ENCODE measurements around the gene THAP11. TPM values are rescaled to one million over a fixed set of nuclear protein-coding genes. Genes with fewer than 3 reads are reported as not detected.

Gene THAP11
- total RNA-seq, 1 donor from 2014 or later = 48.7 TPM

GRCh38 chr16:67878232-67878631, 36.1 kb downstream of the THAP11 start:
- no peak overlapping the region for H3K27ac Mint-ChIP-seq
- H3K9me3 Mint-ChIP-seq = no peaks in the 10 kb centered on the region
- H3K36me3 Mint-ChIP-seq (ENCODE audit: low read depth) = peaks cover 60% of the 10 kb centered on the region

GRCh38 chr16:67878846-67879245, 36.7 kb downstream of the THAP11 start:
- DNase-seq = no peak
- Mint-ChIP-seq H3K4me1 (peaks cover 19% of the 10 kb centered on the region), H3K27me3 (no peaks in the 10 kb centered on the region), H3K36me3 (ENCODE audit: low read depth) (peaks cover 66% of the 10 kb centered on the region), H3K9me3 (no peaks in the 10 kb centered on the region), H3K27ac (no peak overlapping the region), H3K4me3 (no peak overlapping the region)
- intact Hi-C loops (cut with micrococcal nuclease) = no loop called here

More at GRCh38 chr16:67878232-67878631, 36.1 kb downstream of the THAP11 start:
- H3K4me1 Mint-ChIP-seq = peaks cover 20% of the 10 kb centered on the region
- DNase-seq = no peak
- intact Hi-C loops (cut with micrococcal nuclease) = no loop called here
- no peaks in the 10 kb centered on the region for H3K27me3 Mint-ChIP-seq
- H3K4me3 Mint-ChIP-seq = no peak overlapping the region

- H3K27me3 Mint-ChIP-seq = no peaks in the 10 kb centered on the region
- DNase-seq = no peak
- intact Hi-C loops (cut with micrococcal nuclease) = no loop called here
- no peaks in the 10 kb centered on the region for H3K9me3 Mint-ChIP-seq
- H3K4me3 Mint-ChIP-seq = no peak overlapping the region
- H3K27ac Mint-ChIP-seq = no peak overlapping the region
- H3K36me3 Mint-ChIP-seq (ENCODE audit: low read depth) = peaks cover 69% of the 10 kb centered on the region
- peaks cover 13% of the 10 kb centered on the region for H3K4me1 Mint-ChIP-seq
Measured at GRCh38 chr16:67879462-67879861, 37.3 kb downstream of the THAP11 start.

- peaks cover 70% of the 10 kb centered on the region for H3K36me3 Mint-ChIP-seq (ENCODE audit: low read depth)
- H3K27me3 Mint-ChIP-seq = no peaks in the 10 kb centered on the region
- no peak overlapping the region for H3K27ac Mint-ChIP-seq
- intact Hi-C loops (cut with micrococcal nuclease) = no loop called here
- H3K4me3 Mint-ChIP-seq = no peak overlapping the region
- no peak for DNase-seq
- H3K9me3 Mint-ChIP-seq = no peaks in the 10 kb centered on the region
- H3K4me1 Mint-ChIP-seq = peaks cover 9% of the 10 kb centered on the region
Measured at GRCh38 chr16:67879936-67880335, 37.8 kb downstream of the THAP11 start.

GRCh38 chr16:67880584-67880983, 38.5 kb downstream of the THAP11 start:
- H3K4me1 Mint-ChIP-seq = peaks cover 3% of the 10 kb centered on the region
- H3K9me3 Mint-ChIP-seq = no peaks in the 10 kb centered on the region
- DNase-seq = no peak
- H3K4me3 Mint-ChIP-seq = no peak overlapping the region
- H3K27ac Mint-ChIP-seq = no peak overlapping the region
- H3K27me3 Mint-ChIP-seq = no peaks in the 10 kb centered on the region
- H3K36me3 Mint-ChIP-seq (ENCODE audit: low read depth) = peaks cover 64% of the 10 kb centered on the region
- intact Hi-C loops (cut with micrococcal nuclease) = no loop called here

GRCh38 chr16:67881621-67882161, 39.6 kb downstream of the THAP11 start:
- Mint-ChIP-seq H3K9me3 (no peaks in the 10 kb centered on the region), H3K27ac (no peak overlapping the region), H3K4me3 (no peak overlapping the region), H3K4me1 (no peaks in the 10 kb centered on the region), H3K36me3 (ENCODE audit: low read depth) (peaks cover 59% of the 10 kb centered on the region), H3K27me3 (no peaks in the 10 kb centered on the region)
- no peak for DNase-seq
- intact Hi-C loops (cut with micrococcal nuclease) = no loop called here

- H3K4me3 Mint-ChIP-seq = no peak overlapping the region
- no peaks in the 10 kb centered on the region for H3K9me3 Mint-ChIP-seq
- intact Hi-C loops (cut with micrococcal nuclease) = loop anchor here (1.0 kb wide), 1 partner anchor 46 kb away; no protein-coding TSS in a partner anchor
- H3K4me1 Mint-ChIP-seq = no peaks in the 10 kb centered on the region
- H3K36me3 Mint-ChIP-seq (ENCODE audit: low read depth) = peaks cover 53% of the 10 kb centered on the region
- no peak overlapping the region for H3K27ac Mint-ChIP-seq
- no peak for DNase-seq
- no peaks in the 10 kb centered on the region for H3K27me3 Mint-ChIP-seq
Measured at GRCh38 chr16:67882374-67883145, 40.4 kb downstream of the THAP11 start.

GRCh38 chr16:67883146-67883871, 41.2 kb downstream of the THAP11 start:
- H3K27me3 Mint-ChIP-seq = no peaks in the 10 kb centered on the region
- H3K9me3 Mint-ChIP-seq = no peaks in the 10 kb centered on the region
- no peak for DNase-seq
- intact Hi-C loops (cut with micrococcal nuclease) = loop anchor here (1.0 kb wide), 1 partner anchor 45 kb away; no protein-coding TSS in a partner anchor
- H3K4me3 Mint-ChIP-seq = no peak overlapping the region
- H3K4me1 Mint-ChIP-seq = no peaks in the 10 kb centered on the region
- H3K36me3 Mint-ChIP-seq (ENCODE audit: low read depth) = peaks cover 48% of the 10 kb centered on the region
- H3K27ac Mint-ChIP-seq = peak overlapping the region; percentile 10

- Mint-ChIP-seq H3K27me3 (no peaks in the 10 kb centered on the region), H3K9me3 (no peaks in the 10 kb centered on the region), H3K27ac (no peak overlapping the region), H3K4me3 (no peak overlapping the region), H3K4me1 (no peaks in the 10 kb centered on the region), H3K36me3 (ENCODE audit: low read depth) (peaks cover 43% of the 10 kb centered on the region)
- DNase-seq = peak; percentile 92
- intact Hi-C loops (cut with micrococcal nuclease) = loop anchor here (1.0 kb wide), 1 partner anchor 44 kb away; no protein-coding TSS in a partner anchor
Measured at GRCh38 chr16:67883872-67884261, 41.7 kb downstream of the THAP11 start.

- intact Hi-C loops (cut with micrococcal nuclease) = no loop called here
- Mint-ChIP-seq H3K36me3 (ENCODE audit: low read depth) (peaks cover 34% of the 10 kb centered on the region), H3K4me3 (no peak within 1 kb of the TSS), H3K27ac (no peak within 1 kb of the TSS), H3K27me3 (no peaks in the 10 kb centered on the region), H3K4me1 (no peaks in the 10 kb centered on the region), H3K9me3 (no peaks in the 10 kb centered on the region)
- no peak for DNase-seq
Measured at GRCh38 chr16:67884684-67885083, 42.6 kb downstream of the THAP11 start, which contains the start of gene NRN1L. Gene NRN1L (plus strand): TSS chr16:67884885. CDS start chr16:67884904, 19 bp downstream.

GRCh38 chr16:67885545-67885944, 43.4 kb downstream of the THAP11 start:
- intact Hi-C loops (cut with micrococcal nuclease) = no loop called here
- no peaks in the 10 kb centered on the region for H3K9me3 Mint-ChIP-seq
- no peak overlapping the region for H3K4me3 Mint-ChIP-seq
- H3K4me1 Mint-ChIP-seq = no peaks in the 10 kb centered on the region
- DNase-seq = no peak
- no peak overlapping the region for H3K27ac Mint-ChIP-seq
- H3K27me3 Mint-ChIP-seq = no peaks in the 10 kb centered on the region
- H3K36me3 Mint-ChIP-seq (ENCODE audit: low read depth) = peaks cover 29% of the 10 kb centered on the region

- intact Hi-C loops (cut with micrococcal nuclease) = no loop called here
- H3K4me1 Mint-ChIP-seq = no peaks in the 10 kb centered on the region
- H3K27me3 Mint-ChIP-seq = no peaks in the 10 kb centered on the region
Measured at GRCh38 chr16:67885976-67886375, 43.9 kb downstream of the THAP11 start.

GRCh38 chr16:67886387-67886786, 44.3 kb downstream of the THAP11 start:
- intact Hi-C loops (cut with micrococcal nuclease) = no loop called here
- no peak overlapping the region for H3K4me3 Mint-ChIP-seq
- no peaks in the 10 kb centered on the region for H3K9me3 Mint-ChIP-seq
- no peaks in the 10 kb centered on the region for H3K4me1 Mint-ChIP-seq
- DNase-seq = no peak
- H3K27ac Mint-ChIP-seq = peak overlapping the region; percentile 5
- no peaks in the 10 kb centered on the region for H3K27me3 Mint-ChIP-seq
- H3K36me3 Mint-ChIP-seq (ENCODE audit: low read depth) = peaks cover 29% of the 10 kb centered on the region

More at GRCh38 chr16:67885976-67886375, 43.9 kb downstream of the THAP11 start:
- no peak for DNase-seq
- Mint-ChIP-seq H3K4me3 (no peak overlapping the region), H3K27ac (no peak overlapping the region), H3K36me3 (ENCODE audit: low read depth) (peaks cover 29% of the 10 kb centered on the region), H3K9me3 (no peaks in the 10 kb centered on the region)

GRCh38 chr16:67888331-67888730, 46.2 kb downstream of the THAP11 start:
- Mint-ChIP-seq H3K36me3 (ENCODE audit: low read depth) (peaks cover 17% of the 10 kb centered on the region), H3K4me3 (no peak overlapping the region), H3K27me3 (no peaks in the 10 kb centered on the region), H3K9me3 (no peaks in the 10 kb centered on the region), H3K27ac (no peak overlapping the region), H3K4me1 (peaks cover 7% of the 10 kb centered on the region)
- DNase-seq = no peak
- intact Hi-C loops (cut with micrococcal nuclease) = no loop called here

All from activated CD4-positive, alpha-beta T cell treated with anti-CD3 and anti-CD28 coated beads, Interleukin-2, amount 10 ng/mL, durations not matched to agents 24 days and 14 days (primary cell).